CD14-positive monocyte (primary cell): ENCODE measurements around the gene TRHDE. TPM values are rescaled to one million over a fixed set of nuclear protein-coding genes. Genes with fewer than 3 reads are reported as not detected.

Source experiments
- DNase-seq, 3 donors: peaks; one replicate each; pipeline ENCODE4 v3.0.0-alpha.2; 2011 to 2022
- H2AFZ ChIP-seq: 2 replicates; pipeline ENCODE4 v1.6.0; 2012; ENCODE audit warnings: mild to moderate bottlenecking, low read depth, low read length, inconsistent platforms; ENCODE audit not compliant: insufficient read depth, poor library complexity, severe bottlenecking
- H3K27ac ChIP-seq, 2 donors: 1 replicate in 1 of 2; 2 replicates in 1 of 2; pipeline ENCODE4 v1.5.1; 2012 to 2013; ENCODE audit warnings: low read length in 2 of 2, control low read depth in 1 of 2, inconsistent platforms in 1 of 2, low read depth in 1 of 2, mild to moderate bottlenecking in 1 of 2
- H3K27me3 ChIP-seq, 2 donors: one replicate each; pipeline versions ENCODE4 v1.6.0 to v1.6.1; 2011 to 2013; ENCODE audit warnings: low read length in 2 of 2; ENCODE audit not compliant: control insufficient read depth in 2 of 2, insufficient read depth in 2 of 2
- H3K36me3 ChIP-seq, 2 donors: replicated peaks in 1 of 2; 1 replicate in 1 of 2; 2 replicates in 1 of 2; pipeline versions ENCODE4 v1.5.1 to v1.6.1; 2012 to 2013; ENCODE audit warnings: low read length in 2 of 2, control low read depth in 1 of 2, inconsistent platforms in 1 of 2, mild to moderate bottlenecking in 1 of 2; ENCODE audit not compliant: insufficient read depth in 2 of 2, control insufficient read depth in 1 of 2
- H3K4me1 ChIP-seq, 2 donors: 1 replicate in 1 of 2; 2 replicates in 1 of 2; pipeline versions ENCODE4 v1.5.1 to v1.6.1; 2012 to 2013; ENCODE audit warnings: low read length in 2 of 2, control low read depth in 1 of 2, inconsistent platforms in 1 of 2, mild to moderate bottlenecking in 1 of 2, moderate library complexity in 1 of 2; ENCODE audit not compliant: insufficient read depth in 2 of 2, control insufficient read depth in 1 of 2
- H3K4me2 ChIP-seq: replicated peaks from 2 replicates; pipeline ENCODE3; 2012; ENCODE audit warnings: low read length, moderate library complexity, mild to moderate bottlenecking; ENCODE audit not compliant: poor library complexity, severe bottlenecking; ENCODE audit errors: extremely low read depth
- H3K4me3 ChIP-seq, 3 experiments: fragments of 200-600 bp in 1 of 3; sonication (generic) in 1 of 3; replicated peaks in 1 of 3; 1 replicate in 2 of 3; 2 replicates in 1 of 3; pipeline ENCODE4 v1.5.1; 2011 to 2013; ENCODE audit warnings: low read length in 3 of 3, mild to moderate bottlenecking in 3 of 3, control low read depth in 2 of 3, low read depth in 2 of 3, inconsistent platforms in 1 of 3, moderate library complexity in 1 of 3
- H3K79me2 ChIP-seq: 2 replicates; pipeline ENCODE4 v1.6.0; 2012; ENCODE audit warnings: mild to moderate bottlenecking, control low read depth, inconsistent platforms, low read length, moderate library complexity; ENCODE audit not compliant: insufficient read depth
- H3K9ac ChIP-seq: 2 replicates; pipeline ENCODE4 v1.6.0; 2017; ENCODE audit warnings: low read length, mild to moderate bottlenecking; ENCODE audit not compliant: insufficient read depth, poor library complexity, severe bottlenecking
- H3K9me3 ChIP-seq, 2 donors: replicated peaks in 1 of 2; 1 replicate in 1 of 2; 2 replicates in 1 of 2; pipeline versions ENCODE4 v1.5.1 to v1.6.1; 2012 to 2013; ENCODE audit warnings: low read length in 2 of 2, control low read depth in 1 of 2; ENCODE audit not compliant: control insufficient read depth in 1 of 2, insufficient read depth in 1 of 2
- H4K20me1 ChIP-seq: 2 replicates; pipeline ENCODE4 v1.6.0; 2012; ENCODE audit warnings: mild to moderate bottlenecking, low read length, control low read depth, moderate library complexity; ENCODE audit not compliant: insufficient read depth
- H3K27ac Mint-ChIP-seq, 7 donors: one replicate each; pipeline ENCODE4 v1.8.0; 2020; ENCODE audit warnings: mild to moderate bottlenecking in 7 of 7, mixed read lengths in 7 of 7, moderate library complexity in 6 of 7, inconsistent platforms in 2 of 7
- H3K27me3 Mint-ChIP-seq, 3 donors: one replicate each; pipeline ENCODE4 v1.8.0; 2021 to 2022; ENCODE audit warnings: low read depth in 3 of 3, mild to moderate bottlenecking in 3 of 3, mixed read lengths in 3 of 3, moderate library complexity in 3 of 3, inconsistent platforms in 1 of 3
- H3K36me3 Mint-ChIP-seq, 2 donors: one replicate each; pipeline ENCODE4 v1.8.0; 2020; ENCODE audit warnings: mixed read lengths in 2 of 2, inconsistent platforms in 1 of 2, mild to moderate bottlenecking in 1 of 2
- H3K4me1 Mint-ChIP-seq: one replicate; pipeline ENCODE4 v1.8.0; 2020; ENCODE audit warnings: mild to moderate bottlenecking, mixed read lengths
- H3K4me3 Mint-ChIP-seq, 2 donors: one replicate each; pipeline ENCODE4 v1.8.0; 2020; ENCODE audit warnings: mild to moderate bottlenecking in 2 of 2, mixed read lengths in 2 of 2, moderate library complexity in 1 of 2
- H3K9me3 Mint-ChIP-seq, 7 donors: one replicate each; pipeline ENCODE4 v1.8.0; 2020 to 2022; ENCODE audit warnings: mixed read lengths in 7 of 7, mild to moderate bottlenecking in 6 of 7, moderate library complexity in 6 of 7, inconsistent platforms in 2 of 7
- CTCF ChIP-seq: fragments of 200-600 bp; IDR thresholded peaks from one replicate; pipeline ENCODE4 v1.8.0; 2022; ENCODE audit warnings: antibody characterized with exemption, mild to moderate bottlenecking
- WGBS: methylation state at CpG from one replicate; pipeline ENCODE4 v1.1.5; 2013; ENCODE audit warnings: missing lambda C conversion rate; ENCODE audit not compliant: insufficient coverage; 5-methylcytosine and 5-hydroxymethylcytosine counted together
- intact Hi-C, 2 donors: fragments of 100-400 bp; cut with micrococcal nuclease; formaldehyde crosslinking; loops; one replicate each; pipeline versions ENCODE4 v1.15.0 to v1.15.1; 2023
- polyA plus RNA-seq, 3 donors: library from polyadenylated mRNA; depleted of rRNA in 1 of 3; unstranded in 2 of 3; stranded (reverse) in 1 of 3; fragments of 300-500 nt in 2 of 3; fragments of >200 nt in 1 of 3; fragmentation: Illumina TruSeq in 2 of 3; gene quantifications; 1 replicate in 2 of 3; 2 replicates in 1 of 3; pipeline ENCODE4 v1.2.3, GENCODE V29; 2012 to 2021

Gene TRHDE
- polyA plus RNA-seq, 3 donors = not detected

DNA sequence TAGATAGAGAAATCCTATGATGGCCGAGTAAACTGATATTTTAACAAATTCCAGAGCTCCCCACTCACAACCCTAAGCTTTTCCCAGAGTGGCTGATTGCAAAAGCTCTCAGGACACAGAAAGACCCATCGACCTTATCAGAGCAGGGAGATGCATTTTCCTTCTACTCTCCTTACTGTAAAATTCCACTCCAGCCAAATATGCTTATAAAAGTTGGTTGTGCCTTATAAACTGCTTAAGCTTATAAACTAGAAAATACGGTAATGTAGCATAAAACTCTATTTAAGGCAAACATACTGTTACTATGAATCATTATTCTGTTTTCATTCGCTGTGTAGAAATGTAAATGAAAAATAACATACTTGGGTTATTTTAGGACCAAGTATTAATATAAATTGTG, 41.6 kb upstream of the TRHDE start:
- no peaks in the 10 kb centered on the region for H3K36me3 Mint-ChIP-seq
- no peak for DNase-seq
- no peak overlapping the region for H3K27ac Mint-ChIP-seq
- Histone ChIP-seq H3K4me3 (no peak overlapping the region), H4K20me1 (no peaks in the 10 kb centered on the region), H3K9me3 (no peaks in the 10 kb centered on the region), H3K4me1 (no peaks in the 10 kb centered on the region), H3K4me2 (no peak overlapping the region), H3K27me3 (no peaks in the 10 kb centered on the region), H3K27ac (no peak overlapping the region), H3K79me2 (no peaks in the 10 kb centered on the region), H3K36me3 (no peaks in the 10 kb centered on the region), H3K9ac (no peak overlapping the region), H2AFZ (no peak overlapping the region)
- H3K4me3 Mint-ChIP-seq = no peak overlapping the region
- H3K27me3 Mint-ChIP-seq = no peaks in the 10 kb centered on the region
- H3K9me3 Mint-ChIP-seq = peaks cover 0 to 5% (median 0%) of the 10 kb centered on the region in 7 donors
- TF ChIP-seq CTCF = no peak
- WGBS = no CpG with 5 or more reads among the region's 4 CpGs
- intact Hi-C loops = no loop called here
- no peaks in the 10 kb centered on the region for H3K4me1 Mint-ChIP-seq

DNA sequence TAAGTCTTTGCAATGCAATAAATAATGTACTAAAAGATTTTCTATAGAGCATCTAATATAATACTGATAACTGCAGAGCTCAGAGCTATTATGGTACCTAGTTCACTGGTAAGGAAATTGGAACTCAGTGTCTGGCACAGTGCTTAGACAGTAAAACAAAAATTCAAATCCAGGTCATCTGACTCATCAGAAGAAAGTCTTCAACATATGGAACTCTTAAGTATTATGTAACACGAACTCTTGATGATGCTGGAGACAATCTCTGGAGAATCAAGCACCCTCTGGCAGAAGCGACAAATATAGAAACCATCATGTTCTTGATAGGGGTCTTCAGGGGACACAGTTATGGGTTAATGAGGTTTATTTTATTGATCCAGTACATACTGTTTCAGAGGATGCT, 37.3 kb upstream of the TRHDE start:
- no CpG with 5 or more reads among the region's 2 CpGs for WGBS
- no peaks in the 10 kb centered on the region for H3K36me3 Mint-ChIP-seq
- no peak for TF ChIP-seq CTCF
- no peak overlapping the region for H3K27ac ChIP-seq
- H3K4me1 Mint-ChIP-seq = no peaks in the 10 kb centered on the region
- H3K4me2 ChIP-seq = no peak overlapping the region
- DNase-seq = no peak
- H2AFZ ChIP-seq = no peak overlapping the region
- peaks cover 0 to 3% (median 2%) of the 10 kb centered on the region in 7 donors for H3K9me3 Mint-ChIP-seq
- no peak overlapping the region for H3K27ac Mint-ChIP-seq
- intact Hi-C loops = no loop called here
- H3K4me3 ChIP-seq = no peak overlapping the region
- no peaks in the 10 kb centered on the region for H3K79me2 ChIP-seq
- H4K20me1 ChIP-seq = no peaks in the 10 kb centered on the region
- H3K27me3 ChIP-seq = no peaks in the 10 kb centered on the region
- H3K9ac ChIP-seq = no peak overlapping the region
- no peak overlapping the region for H3K4me3 Mint-ChIP-seq
- H3K9me3 ChIP-seq = no peaks in the 10 kb centered on the region
- H3K4me1 ChIP-seq = no peaks in the 10 kb centered on the region
- H3K27me3 Mint-ChIP-seq = peaks cover 0 to 1% (median 0%) of the 10 kb centered on the region in 3 donors
- no peaks in the 10 kb centered on the region for H3K36me3 ChIP-seq
